ENCODE measurements around the gene AQP12B. TPM values are rescaled to one million over a fixed set of nuclear protein-coding genes. Genes with fewer than 3 reads are reported as not detected.

The AQP12B gene
- total and polyA plus RNA-seq, 2 of the 8 experiments (the other 6 are each of a cell fraction or from before 2014, with no cell fraction given): not detected

GRCh38 chr2:240628808-240629618, 53.7 kb downstream of the AQP12B start:
- CTCF ChIA-PET (ENCODE audit: partially characterized antibody): interaction anchor here (0.9 to 1.9 kb wide), 4 partner anchors 12 to 63 kb away, joined by 3 to 5 read pairs (median 3); no protein-coding TSS in a partner anchor
- TF ChIP-seq FOSL1 (IDR thresholded peaks at IDR 0.05; ENCODE audit: insufficient read depth, low read depth, low read length): no peak

More at GRCh38 chr2:240628808-240629618, 53.7 kb downstream of the AQP12B start:
- H3K27ac ChIP-seq (ENCODE audit: low read depth, low read length): no peak overlapping the region
- H2AFZ ChIP-seq (ENCODE audit: low read length): no peak overlapping the region
- no peaks in the 10 kb centered on the region for H3K79me1 ChIP-seq (ENCODE audit: low read depth, low read length)
- no peak overlapping the region for H2BK5ac ChIP-seq (ENCODE audit: low read depth, low read length)
- H3K14ac ChIP-seq (ENCODE audit: insufficient read length): no peak overlapping the region
- H4K91ac ChIP-seq (replicated peaks; ENCODE audit: insufficient read length, low read length): no peak overlapping the region
- H3K4me3 ChIP-seq (ENCODE audit: extremely low read depth in 1 of 4, insufficient read depth in 2 of 4, low read depth in 3 of 4, low read length in 4 of 4): no peak overlapping the region
- no peak overlapping the region for H2BK15ac ChIP-seq (ENCODE audit: low read length)
- no peaks in the 10 kb centered on the region for H3K36me3 ChIP-seq (ENCODE audit: control insufficient read depth in 2 of 4, insufficient read depth in 4 of 4, low read length in 3 of 4)
- DNase-seq (ENCODE audit: low read depth in 1 of 2, low spot score in 2 of 2) (no peak), FAIRE-seq (no peak)
- peak overlapping the region; percentile 35; the same call in 1 of the 2 replicates for H4K8ac ChIP-seq (ENCODE audit: extremely low read depth, insufficient read depth, low read length)
- no peak overlapping the region for H2BK120ac ChIP-seq (replicated peaks; ENCODE audit: low read depth, low read length)
- no peak overlapping the region for H3K9ac ChIP-seq (replicated peaks in 1 of 4; ENCODE audit: extremely low read depth in 1 of 4, low read depth in 3 of 4, low read length in 3 of 4)
- 87% methylated on average over 20 of the region's 20 CpGs; no CpG with 5 or more reads in 1 of the 2 experiments for WGBS, 2 experiments (ENCODE audit: extremely low coverage in 1 of 2, insufficient coverage in 1 of 2, insufficient read length in 1 of 2, insufficient replicate concordance in 2 of 2, low coverage in 1 of 2, low lambda C conversion rate in 2 of 2, missing lambda C conversion rate in 1 of 2)
- no peak overlapping the region for H4K5ac ChIP-seq (ENCODE audit: insufficient read length, low read depth, low read length)
- H3K4ac ChIP-seq (replicated peaks; ENCODE audit: insufficient read length, low read depth, low read length): no peak overlapping the region
- H3K56ac ChIP-seq (replicated peaks; ENCODE audit: insufficient read length, low read depth, low read length): no peak overlapping the region
- no peak overlapping the region for H3K4me2 ChIP-seq (ENCODE audit: insufficient read depth in 1 of 2, low read depth in 2 of 2, low read length in 2 of 2)
- peaks cover 14 to 35% of the 10 kb centered on the region in 2 experiments for H3K9me3 ChIP-seq (ENCODE audit: insufficient read depth in 2 of 2, low read depth in 1 of 2, low read length in 1 of 2)
- no peaks in the 10 kb centered on the region for H3K27me3 ChIP-seq (replicated peaks in 1 of 4; ENCODE audit: control insufficient read depth in 3 of 4, extremely low read depth in 1 of 4, insufficient read depth in 3 of 4, low read length in 3 of 4)
- H3K23me2 ChIP-seq (ENCODE audit: low read depth, low read length): no peaks in the 10 kb centered on the region
- H3K4me1 ChIP-seq (replicated peaks in 1 of 4; ENCODE audit: control insufficient read depth in 3 of 4, insufficient read depth in 4 of 4, low read length in 3 of 4): peaks cover 0 to 3% (median 1%) of the 10 kb centered on the region in 4 experiments; a peak in 2 of 7 replicates
- no peak overlapping the region for H2AK5ac ChIP-seq (ENCODE audit: low read depth, low read length)
- H4K20me1 ChIP-seq (replicated peaks in 1 of 2; ENCODE audit: control insufficient read depth in 1 of 2, insufficient read depth in 2 of 2, low read length in 2 of 2): no peaks in the 10 kb centered on the region
- H3K79me2 ChIP-seq (ENCODE audit: control insufficient read depth in 1 of 2, insufficient read depth in 2 of 2, low read length in 2 of 2): no peaks in the 10 kb centered on the region
- H2BK12ac ChIP-seq (ENCODE audit: low read depth, low read length): no peak overlapping the region
- H3K23ac ChIP-seq (ENCODE audit: insufficient read length): no peak overlapping the region
- H3K18ac ChIP-seq (ENCODE audit: extremely low read depth, low read length): no peak overlapping the region
- POLR2A ChIA-PET (ENCODE audit: partially characterized antibody): no interaction called here
- no peak overlapping the region for H2BK20ac ChIP-seq (ENCODE audit: low read length)
